ENCODE data around the gene SYNDIG1.

SYNDIG1 gene

DNA sequence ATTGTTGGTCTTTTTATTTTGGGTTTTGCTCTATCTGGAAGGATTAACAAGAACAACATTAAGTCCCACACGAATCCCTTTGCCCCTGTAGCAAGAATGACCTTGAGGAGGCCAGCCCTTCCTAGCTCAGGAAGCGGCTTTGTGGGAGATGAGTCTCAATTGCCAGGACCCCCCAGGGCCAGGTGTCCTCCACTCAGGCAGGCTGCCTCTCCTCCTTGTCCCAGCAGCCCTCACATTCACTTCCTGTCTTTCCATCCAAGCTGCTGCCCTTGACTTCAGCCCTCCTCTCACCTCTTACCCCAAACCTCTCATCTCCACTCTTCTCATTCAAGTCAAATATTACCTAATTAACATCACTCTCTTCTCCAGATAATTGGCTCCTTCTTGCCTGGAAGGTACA lies 22.6 kb upstream of the SYNDIG1 start:
- DNase-seq (ENCODE audit: low read depth in 2 of 3, low spot score in 1 of 3) = no peak

DNA sequence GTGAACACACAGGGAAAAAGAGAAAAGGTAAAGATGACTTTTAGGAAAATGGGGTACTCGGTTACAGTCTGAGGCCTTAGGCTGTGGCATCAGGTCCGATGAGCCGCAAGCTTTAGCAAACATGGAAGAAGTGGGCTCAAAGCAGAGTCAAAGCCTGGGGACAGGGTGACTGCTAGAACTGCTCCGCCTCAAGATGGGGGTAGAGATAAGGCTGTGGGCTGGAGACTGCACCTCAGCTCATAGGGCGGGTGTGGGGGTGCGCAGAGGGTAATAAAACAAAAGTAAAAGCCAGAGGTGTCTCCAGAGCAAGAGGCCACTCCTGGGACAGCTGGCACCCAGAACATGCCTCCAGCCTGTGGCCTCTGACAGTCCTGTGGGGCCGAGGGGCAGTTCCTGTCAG lies 21.3 kb upstream of the SYNDIG1 start:
- DNase-seq (ENCODE audit: low read depth in 2 of 3, low spot score in 1 of 3) = no peak

DNA sequence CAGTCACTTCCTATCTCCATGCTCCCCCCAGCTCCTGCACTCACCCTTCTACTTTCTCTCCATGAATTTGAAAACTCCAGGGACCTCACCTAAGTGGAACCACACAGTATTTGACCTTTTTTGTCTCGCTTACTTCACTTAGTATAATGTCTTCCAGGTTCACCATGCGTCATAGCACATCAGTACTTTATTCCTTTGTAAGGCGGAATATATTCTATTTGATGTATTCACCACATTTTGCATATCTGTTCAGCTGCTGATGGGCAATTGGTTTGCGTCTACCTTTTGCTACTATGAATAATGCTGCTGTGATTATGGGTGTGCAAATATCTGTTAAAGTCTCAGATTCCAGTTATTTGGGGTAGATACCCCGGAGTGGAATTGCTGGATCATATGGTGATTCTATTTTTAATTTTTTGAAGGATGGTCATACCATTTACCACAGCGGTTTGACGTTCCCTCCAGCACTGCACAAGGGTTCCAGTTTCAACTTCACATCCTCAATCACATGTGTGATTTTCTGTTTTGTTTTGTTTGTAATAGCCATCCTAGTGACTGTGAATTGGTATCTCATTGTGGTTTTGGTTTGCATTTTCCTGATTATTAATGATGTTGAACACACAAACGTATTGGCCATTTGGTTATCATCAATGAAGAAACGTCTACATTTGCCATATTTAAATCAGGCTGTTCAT lies 20.3 kb upstream of the SYNDIG1 start:
- no peak for DNase-seq (ENCODE audit: low read depth in 2 of 3, low spot score in 1 of 3)

GRCh38 chr20:24450177-24450576 lies 19.3 kb upstream of the SYNDIG1 start:
- DNase-seq (ENCODE audit: low read depth in 2 of 3, low spot score in 1 of 3) = no peak

GRCh38 chr20:24450624-24451376 lies 18.6 kb upstream of the SYNDIG1 start:
- DNase-seq (ENCODE audit: low read depth in 2 of 3, low spot score in 1 of 3) = no peak

DNA sequence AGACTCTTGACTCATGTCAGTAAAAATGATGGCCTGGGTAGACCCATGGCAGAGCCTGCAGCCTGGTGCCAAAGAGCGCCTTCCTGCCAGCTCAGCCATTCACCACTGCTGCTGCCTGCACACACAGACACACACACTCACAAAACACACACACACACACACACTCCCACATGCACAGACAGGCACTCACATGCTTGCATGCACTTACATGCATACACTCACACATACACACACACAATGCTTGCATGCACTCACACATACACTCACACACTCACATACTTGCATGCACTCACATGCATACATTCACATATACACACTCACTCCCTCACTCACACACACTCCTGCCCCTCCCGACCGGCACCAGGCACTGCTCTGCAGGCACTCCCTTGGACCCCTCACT lies 18.0 kb upstream of the SYNDIG1 start:
- no peak for DNase-seq (ENCODE audit: low read depth in 2 of 3, low spot score in 1 of 3)

DNA sequence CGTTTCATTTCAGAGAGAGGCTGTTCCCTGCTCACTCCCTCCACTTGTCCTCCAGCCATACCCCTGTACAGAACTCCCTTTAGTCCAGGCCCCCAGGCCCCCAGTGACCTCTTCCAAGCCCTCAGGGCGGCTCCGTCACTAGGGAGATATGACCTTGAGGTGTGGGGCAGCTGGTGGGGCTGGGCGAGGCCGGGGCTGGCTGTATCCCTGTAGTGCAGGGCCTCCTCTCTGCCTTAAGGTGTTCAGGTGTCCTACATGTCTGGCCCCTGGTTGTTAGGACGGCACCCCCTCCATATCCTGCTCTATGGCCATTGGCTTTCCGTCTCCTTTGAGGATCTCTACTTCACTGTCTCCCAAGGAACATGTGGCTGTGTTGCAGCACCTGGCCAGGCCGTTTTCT lies 17.4 kb upstream of the SYNDIG1 start:
- DNase-seq (ENCODE audit: low read depth in 2 of 3, low spot score in 1 of 3) = no peak

GRCh38 chr20:24452498-24453127 lies 16.8 kb upstream of the SYNDIG1 start:
- no peak for DNase-seq (ENCODE audit: low read depth in 2 of 3, low spot score in 1 of 3)

DNA sequence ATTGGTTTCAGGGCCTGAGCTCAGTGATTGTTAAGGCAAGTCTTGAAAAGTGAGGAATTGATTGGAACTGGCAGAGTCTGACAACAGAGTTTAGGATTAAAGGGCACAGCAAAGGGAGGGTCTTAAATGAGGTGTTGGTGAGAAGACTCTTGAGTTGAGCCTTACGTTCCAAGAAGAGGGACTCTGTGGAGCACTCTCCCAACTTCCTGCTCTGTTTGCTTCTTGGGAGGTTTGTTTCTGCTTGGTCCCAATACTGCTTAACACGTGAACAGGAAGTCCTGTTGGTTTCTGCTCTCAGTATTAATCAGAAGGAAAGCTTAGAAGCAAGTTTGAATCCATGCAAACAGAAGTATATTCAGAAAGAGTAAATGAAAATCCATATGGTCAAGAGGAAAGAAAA lies 15.6 kb upstream of the SYNDIG1 start:
- DNase-seq (ENCODE audit: low read depth in 2 of 3, low spot score in 1 of 3) = no peak

- DNase-seq (ENCODE audit: low read depth in 2 of 3, low spot score in 1 of 3) = no peak
Observed at GRCh38 chr20:24455081-24455480, 14.3 kb upstream of the SYNDIG1 start.

GRCh38 chr20:24456398-24456781 lies 13.0 kb upstream of the SYNDIG1 start:
- DNase-seq (ENCODE audit: low read depth in 2 of 3, low spot score in 1 of 3) = no peak

DNA sequence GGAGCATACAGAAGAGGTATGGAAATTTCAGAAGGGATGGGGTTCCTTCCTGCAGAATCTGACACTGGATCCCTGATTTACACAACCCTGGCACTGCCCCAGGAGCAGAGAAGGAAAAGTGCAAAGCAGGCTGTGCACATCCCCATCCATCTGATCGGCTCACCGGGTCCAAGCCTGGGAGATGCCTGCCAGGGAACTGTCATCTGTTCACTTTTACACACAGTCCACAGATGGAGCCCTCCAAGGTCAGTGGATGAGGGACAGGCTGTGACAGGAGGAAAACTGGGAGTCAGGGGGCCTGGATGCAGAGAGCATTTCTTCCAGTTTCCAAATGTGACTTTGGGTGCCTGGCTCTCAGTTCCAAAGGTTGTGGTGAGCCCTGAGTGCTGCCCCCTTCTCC lies 11.0 kb upstream of the SYNDIG1 start:
- no peak for DNase-seq (ENCODE audit: low read depth in 2 of 3, low spot score in 1 of 3)

GRCh38 chr20:24459733-24460132 lies 9.7 kb upstream of the SYNDIG1 start:
- no peak for DNase-seq (ENCODE audit: low read depth in 2 of 3, low spot score in 1 of 3)

DNA sequence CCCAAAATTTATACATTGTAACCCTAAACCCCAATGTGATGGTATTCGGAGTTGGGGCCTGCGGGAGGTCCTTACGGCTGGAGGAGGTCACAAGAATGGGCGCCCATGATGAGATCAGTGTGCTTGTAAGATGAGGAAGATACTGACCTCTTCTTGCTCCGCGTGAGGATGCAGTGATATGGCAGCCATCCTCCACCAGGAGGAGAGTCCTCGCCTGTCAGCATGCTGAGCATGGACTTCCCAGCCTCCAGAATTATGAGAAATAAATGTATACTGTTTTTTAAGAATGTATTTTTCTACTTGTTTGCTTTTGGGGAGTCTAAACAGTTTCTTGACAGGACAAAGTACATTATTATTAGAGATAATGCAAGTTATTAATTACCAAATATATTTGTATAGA lies 8.7 kb upstream of the SYNDIG1 start:
- no peak for DNase-seq (ENCODE audit: low read depth in 2 of 3, low spot score in 1 of 3)

- DNase-seq (ENCODE audit: low read depth in 2 of 3, low spot score in 1 of 3) = no peak
Observed at GRCh38 chr20:24461848-24462247, 7.6 kb upstream of the SYNDIG1 start.

DNA sequence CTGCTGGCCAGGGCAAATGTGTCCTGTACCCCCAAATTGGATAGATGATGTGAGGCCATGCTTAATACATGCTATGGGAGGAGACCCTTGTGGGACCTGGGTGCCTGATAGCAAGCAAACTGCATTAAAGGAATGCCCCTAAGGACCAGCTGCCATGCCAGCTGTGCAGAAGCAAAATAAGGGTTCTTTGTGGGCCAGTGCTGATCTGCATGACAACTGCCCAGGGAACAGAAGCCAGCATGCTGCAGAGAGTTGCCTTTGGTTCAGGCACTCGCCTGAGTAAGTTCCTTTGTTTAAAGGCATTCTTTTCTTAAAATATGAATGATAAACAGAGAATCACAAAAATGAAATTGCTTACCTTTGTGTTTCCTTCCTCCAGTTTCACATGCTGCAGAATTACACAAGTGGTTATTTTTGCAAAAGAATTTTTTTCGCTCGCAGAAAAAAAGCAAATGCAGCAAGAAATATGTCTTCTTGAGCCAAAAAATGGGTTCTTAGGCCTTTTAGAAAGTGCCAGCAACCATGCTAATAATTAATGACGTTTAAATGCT lies 6.9 kb upstream of the SYNDIG1 start:
- no peak for DNase-seq (ENCODE audit: low read depth in 2 of 3, low spot score in 1 of 3)

DNA sequence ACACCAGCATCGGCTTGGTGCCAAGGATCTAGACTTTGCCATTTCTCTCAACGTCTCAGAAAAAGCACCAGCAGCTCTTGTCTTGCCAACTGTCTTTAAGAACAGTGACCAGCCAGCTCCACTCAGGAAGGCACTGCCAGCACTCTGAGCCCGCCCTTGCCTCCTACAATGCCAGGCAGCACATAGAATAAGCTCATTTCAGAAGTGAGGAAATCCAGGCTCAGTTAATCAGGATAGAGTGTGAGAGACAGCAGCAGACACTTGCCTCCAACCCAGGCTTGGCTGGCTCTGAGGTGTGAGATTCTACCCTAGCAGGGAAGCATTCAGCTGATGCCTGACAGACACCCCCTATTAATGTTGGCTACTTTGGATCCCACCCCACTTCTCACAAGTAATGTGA lies 4.3 kb upstream of the SYNDIG1 start:
- DNase-seq (ENCODE audit: low read depth in 2 of 3, low spot score in 1 of 3) = no peak

DNA sequence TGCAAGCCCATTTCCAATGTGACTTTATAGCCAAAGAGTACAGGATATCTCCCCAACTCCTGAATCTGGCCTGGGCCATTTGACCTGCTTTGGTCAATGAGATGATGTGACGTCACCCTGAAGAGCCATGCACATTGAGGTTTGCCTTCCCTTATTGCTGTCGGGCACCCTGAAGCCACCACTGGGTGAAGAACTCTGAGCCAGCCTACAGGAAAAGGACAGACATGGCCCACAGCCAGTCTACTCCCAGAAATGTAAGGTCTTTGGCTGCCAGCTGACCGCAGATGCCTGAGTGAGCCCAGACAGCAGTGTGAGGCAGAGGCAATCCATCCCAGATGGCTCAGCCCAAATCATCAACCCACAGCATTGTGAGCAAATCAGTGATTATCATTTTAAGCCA lies 3.7 kb upstream of the SYNDIG1 start:
- DNase-seq (ENCODE audit: low read depth in 2 of 3, low spot score in 1 of 3) = no peak

GRCh38 chr20:24468401-24469115 lies 871 bp upstream of the SYNDIG1 start:
- no peak for DNase-seq (ENCODE audit: low read depth in 2 of 3, low spot score in 1 of 3)

DNA sequence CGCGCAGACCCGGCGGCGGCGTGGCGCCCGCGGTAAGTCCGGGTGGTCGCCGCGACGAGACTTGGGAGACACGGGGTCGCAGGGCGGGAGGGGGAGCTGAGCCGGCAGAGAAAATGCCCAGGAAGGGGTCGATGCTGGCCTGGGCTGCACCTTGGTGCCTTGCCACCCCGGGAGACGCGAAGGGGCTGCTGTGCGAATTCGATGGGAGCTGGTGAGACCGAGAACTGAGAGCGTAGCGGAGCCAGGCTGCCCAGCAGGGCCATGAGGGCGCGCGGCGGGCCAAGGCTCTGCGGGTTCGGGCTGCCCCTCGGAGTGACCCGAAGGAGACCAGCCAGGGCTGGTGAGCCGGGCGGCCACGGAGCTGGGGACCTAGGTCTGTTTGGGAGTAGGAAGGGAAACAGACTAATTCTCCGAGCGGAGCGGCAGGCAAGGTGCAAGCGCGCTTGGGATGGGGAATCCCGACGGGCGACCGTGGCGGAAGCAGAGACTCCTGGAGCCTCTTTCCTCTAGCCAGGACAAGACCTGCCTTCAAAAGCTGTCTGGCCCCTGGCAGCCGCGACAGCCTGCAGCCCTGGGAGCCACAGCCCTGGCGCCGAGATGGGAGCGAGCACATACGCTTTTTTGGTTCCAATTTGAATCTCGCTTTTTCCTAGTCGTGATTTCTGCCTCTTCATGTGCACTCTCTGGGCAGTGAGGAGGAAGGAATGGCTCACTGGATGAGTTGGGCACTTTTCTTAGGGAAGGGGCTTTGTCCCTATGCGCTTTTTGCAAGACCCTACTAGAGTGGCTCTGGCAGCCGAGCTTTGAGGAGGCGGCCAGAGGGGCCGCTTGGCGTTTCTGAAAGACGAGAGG lies 691 bp downstream of the SYNDIG1 start:
- DNase-seq (ENCODE audit: low read depth in 2 of 3, low spot score in 1 of 3) = no peak

All from stimulated activated CD4-positive, alpha-beta T cell treated with anti-CD3 and anti-CD28 coated beads, Interleukin-12 subunit alpha, Interleukin-12 subunit beta, amount 100 ng/mL, for 48 hours (primary cell).